Glutamatergic neuron (in vitro differentiated cells): ENCODE data around the gene DUS1L. TPM values are rescaled to one million over a fixed set of nuclear protein-coding genes. Genes with fewer than 3 reads are reported as not detected.

Experiments used
- DNase-seq: peaks from one replicate; pipeline ENCODE4 v3.0.0; 2022
- H3K27ac Mint-ChIP-seq: one replicate; pipeline ENCODE4 v1.8.0; 2020; ENCODE audit warnings: mild to moderate bottlenecking, mixed read lengths, inconsistent platforms; ENCODE audit not compliant: unreplicated experiment
- H3K27me3 Mint-ChIP-seq: one replicate; pipeline ENCODE4 v1.8.0; 2020; ENCODE audit warnings: mild to moderate bottlenecking, moderate library complexity, mixed read lengths, inconsistent platforms; ENCODE audit not compliant: unreplicated experiment
- H3K36me3 Mint-ChIP-seq: one replicate; pipeline ENCODE4 v1.8.0; 2020; ENCODE audit warnings: mild to moderate bottlenecking, mixed read lengths, inconsistent platforms; ENCODE audit not compliant: unreplicated experiment
- H3K4me1 Mint-ChIP-seq: one replicate; pipeline ENCODE4 v1.8.0; 2020; ENCODE audit warnings: mild to moderate bottlenecking, low read depth, mixed read lengths, inconsistent platforms; ENCODE audit not compliant: unreplicated experiment
- H3K4me3 Mint-ChIP-seq: one replicate; pipeline ENCODE4 v1.8.0; 2020; ENCODE audit warnings: mild to moderate bottlenecking, mixed read lengths, inconsistent platforms; ENCODE audit not compliant: unreplicated experiment
- H3K9me3 Mint-ChIP-seq: one replicate; pipeline ENCODE4 v1.8.0; 2020; ENCODE audit warnings: mild to moderate bottlenecking, moderate library complexity, mixed read lengths, inconsistent platforms; ENCODE audit not compliant: unreplicated experiment
- CTCF ChIP-seq: fragments of 200-600 bp; sonication (generic); IDR thresholded peaks from one replicate; pipeline ENCODE4 v1.5.0; 2021; ENCODE audit not compliant: partially characterized antibody, unreplicated experiment
- total RNA-seq: library from RNA; stranded (reverse); fragmentation: NEBNext Ultra II Directional; extraction: Animal tissue kit (Norgen Biotek cat#: 25700); gene quantifications from one replicate; pipeline ENCODE4 v1.2.1, GENCODE V29; 2021; ENCODE audit not compliant: unreplicated experiment

DUS1L gene
- total RNA-seq, 1 donor from 2014 or later, result 122 TPM

GRCh38 chr17:82025401-82026107 lies 40.0 kb downstream of the DUS1L start:
- TF ChIP-seq CTCF, result no peak
- DNase-seq, result no peak
- Mint-ChIP-seq H3K27ac (no peak overlapping the region), H3K4me3 (no peak overlapping the region), H3K4me1 (peaks cover 10% of the 10 kb centered on the region), H3K9me3 (no peaks in the 10 kb centered on the region), H3K27me3 (peaks cover 8% of the 10 kb centered on the region), H3K36me3 (no peaks in the 10 kb centered on the region)

DNA sequence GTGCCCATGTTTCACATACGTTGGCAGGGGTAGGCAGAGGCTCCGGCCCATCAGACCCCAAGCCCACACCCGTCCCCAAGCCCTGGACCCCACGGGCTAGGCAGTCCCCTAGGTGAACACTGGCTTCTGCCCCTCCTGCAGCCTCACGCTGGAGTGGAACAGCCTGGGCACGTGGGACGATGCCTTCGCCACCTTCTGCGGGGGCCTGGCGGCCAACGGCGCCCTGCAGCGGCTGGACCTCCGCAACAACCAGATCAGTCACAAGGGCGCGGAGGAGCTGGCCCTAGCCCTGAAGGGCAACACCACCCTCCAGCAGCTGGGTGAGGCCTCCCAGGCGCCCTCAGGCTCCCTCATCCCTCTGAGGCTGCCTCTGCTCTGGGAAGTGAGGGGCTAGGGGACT lies 40.7 kb downstream of the DUS1L start:
- no peaks in the 10 kb centered on the region for H3K9me3 Mint-ChIP-seq
- no peak for DNase-seq
- peaks cover 10% of the 10 kb centered on the region for H3K4me1 Mint-ChIP-seq
- H3K27me3 Mint-ChIP-seq, result peaks cover 9% of the 10 kb centered on the region
- TF ChIP-seq CTCF, result no peak
- no peaks in the 10 kb centered on the region for H3K36me3 Mint-ChIP-seq
- no peak overlapping the region for H3K27ac Mint-ChIP-seq
- H3K4me3 Mint-ChIP-seq, result no peak overlapping the region

DNA sequence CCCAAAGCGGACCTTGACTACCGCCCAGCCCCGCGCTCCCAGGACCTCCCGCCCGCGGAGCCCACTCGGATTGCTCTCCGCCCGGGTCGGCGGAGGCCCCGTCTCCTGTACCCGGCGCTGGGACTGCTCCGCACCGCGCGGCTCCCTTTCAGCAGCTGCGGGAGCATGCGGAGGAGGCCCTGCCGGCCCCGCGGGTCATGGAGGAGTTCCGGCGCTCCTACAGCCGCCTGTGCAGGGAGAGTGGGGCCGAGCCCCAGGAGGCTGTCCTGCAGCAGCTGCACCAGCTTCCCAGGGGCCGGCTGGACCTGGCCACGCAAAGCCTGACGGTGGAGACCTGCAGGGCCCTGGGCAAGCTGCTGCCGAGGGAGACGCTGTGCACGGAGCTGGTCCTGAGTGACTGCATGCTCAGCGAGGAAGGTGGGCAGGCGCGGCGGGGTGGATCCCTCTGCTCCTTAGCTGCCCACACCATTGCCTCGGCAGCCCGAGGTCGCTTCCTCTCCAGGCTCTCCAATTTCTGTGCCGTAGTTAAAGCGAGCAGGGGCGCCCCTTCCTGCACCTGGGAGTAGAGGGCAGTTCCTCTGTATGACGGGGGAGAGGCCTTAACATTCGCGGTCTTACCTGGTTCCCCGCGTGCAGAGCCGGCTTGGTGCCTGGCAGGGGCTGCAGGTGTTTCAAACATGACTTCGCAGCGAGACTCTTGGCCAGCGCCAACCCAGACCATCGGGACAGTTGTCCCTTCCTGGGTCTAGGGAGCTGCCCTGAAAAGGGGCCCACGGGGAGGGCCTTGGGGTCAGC lies 42.0 kb downstream of the DUS1L start:
- Mint-ChIP-seq H3K27me3 (peaks cover 6% of the 10 kb centered on the region), H3K4me3 (peak overlapping the region; percentile 82), H3K27ac (no peak overlapping the region), H3K4me1 (peaks cover 8% of the 10 kb centered on the region), H3K9me3 (peaks cover under 1% of the 10 kb centered on the region), H3K36me3 (no peaks in the 10 kb centered on the region)
- TF ChIP-seq CTCF, result no peak
- peak; percentile 72 for DNase-seq

GRCh38 chr17:82022981-82023446 lies 42.6 kb downstream of the DUS1L start, which contains the start of gene LRRC45:
TSS of gene LRRC45 (plus strand) at chr17:82023305. CDS start at chr17:82023644, 339 bp downstream.
- Mint-ChIP-seq H3K4me3 (peak within 1 kb of the TSS; percentile 86), H3K27ac (peak within 1 kb of the TSS; percentile 38), H3K36me3 (no peaks in the 10 kb centered on the region), H3K4me1 (peaks cover 8% of the 10 kb centered on the region), H3K27me3 (peaks cover 9% of the 10 kb centered on the region), H3K9me3 (peaks cover 3% of the 10 kb centered on the region)
- DNase-seq, result peak; percentile 100
- no peak for TF ChIP-seq CTCF
